ENCODE measurements around the gene ELOB. TPM values are rescaled to one million over a fixed set of nuclear protein-coding genes. Genes with fewer than 3 reads are reported as not detected.

The ELOB gene
- total RNA-seq, 1 donor from 2014 or later = 195 TPM

GRCh38 chr16:2782583-2783351 lies 5.7 kb upstream of the ELOB start:
- no peak overlapping the region for H3K27ac Mint-ChIP-seq (ENCODE audit: unreplicated experiment)
- H3K9me3 Mint-ChIP-seq (ENCODE audit: unreplicated experiment) = no peaks in the 10 kb centered on the region
- no peak for TF ChIP-seq CTCF (IDR thresholded peaks at IDR 0.05; ENCODE audit: unreplicated experiment)
- DNase-seq (ENCODE audit: low spot score) = no peak
- H3K27me3 Mint-ChIP-seq (ENCODE audit: unreplicated experiment) = peaks cover 14% of the 10 kb centered on the region
- H3K36me3 Mint-ChIP-seq (ENCODE audit: low read depth, unreplicated experiment) = no peaks in the 10 kb centered on the region
- peaks cover 12% of the 10 kb centered on the region for H3K4me1 Mint-ChIP-seq (ENCODE audit: unreplicated experiment)
- no peak overlapping the region for H3K4me3 Mint-ChIP-seq (ENCODE audit: unreplicated experiment)

- no peak for TF ChIP-seq CTCF (IDR thresholded peaks at IDR 0.05; ENCODE audit: unreplicated experiment)
- Mint-ChIP-seq H3K9me3 (ENCODE audit: unreplicated experiment) (no peaks in the 10 kb centered on the region), H3K36me3 (ENCODE audit: low read depth, unreplicated experiment) (peaks cover 6% of the 10 kb centered on the region), H3K4me1 (ENCODE audit: unreplicated experiment) (peaks cover 22% of the 10 kb centered on the region), H3K27ac (ENCODE audit: unreplicated experiment) (peak overlapping the region; percentile 42), H3K27me3 (ENCODE audit: unreplicated experiment) (peaks cover 14% of the 10 kb centered on the region), H3K4me3 (ENCODE audit: unreplicated experiment) (peak overlapping the region; percentile 53)
- DNase-seq (ENCODE audit: low spot score) = no peak
These were observed 3.2 kb upstream of the ELOB start for GRCh38 chr16:2779978-2780898.

- Mint-ChIP-seq H3K27me3 (ENCODE audit: unreplicated experiment) (peaks cover 14% of the 10 kb centered on the region), H3K9me3 (ENCODE audit: unreplicated experiment) (no peaks in the 10 kb centered on the region)
- no peak for DNase-seq (ENCODE audit: low spot score)
These were observed 2.3 kb upstream of the ELOB start for GRCh38 chr16:2779151-2779920.

GRCh38 chr16:2778630-2778958 lies 1.5 kb upstream of the ELOB start:
- peaks cover 14% of the 10 kb centered on the region for H3K27me3 Mint-ChIP-seq (ENCODE audit: unreplicated experiment)
- H3K4me3 Mint-ChIP-seq (ENCODE audit: unreplicated experiment) = peak overlapping the region; percentile 95
- H3K27ac Mint-ChIP-seq (ENCODE audit: unreplicated experiment) = peak overlapping the region; percentile 94
- peaks cover 6% of the 10 kb centered on the region for H3K36me3 Mint-ChIP-seq (ENCODE audit: low read depth, unreplicated experiment)
- no peak for DNase-seq (ENCODE audit: low spot score)
- H3K4me1 Mint-ChIP-seq (ENCODE audit: unreplicated experiment) = peaks cover 22% of the 10 kb centered on the region
- no peak for TF ChIP-seq CTCF (IDR thresholded peaks at IDR 0.05; ENCODE audit: unreplicated experiment)
- H3K9me3 Mint-ChIP-seq (ENCODE audit: unreplicated experiment) = no peaks in the 10 kb centered on the region

More at GRCh38 chr16:2779151-2779920, 2.3 kb upstream of the ELOB start:
- peaks cover 22% of the 10 kb centered on the region for H3K4me1 Mint-ChIP-seq (ENCODE audit: unreplicated experiment)
- peak overlapping the region; percentile 38 for H3K27ac Mint-ChIP-seq (ENCODE audit: unreplicated experiment)
- H3K4me3 Mint-ChIP-seq (ENCODE audit: unreplicated experiment) = peak overlapping the region; percentile 53
- TF ChIP-seq CTCF (IDR thresholded peaks at IDR 0.05; ENCODE audit: unreplicated experiment) = no peak
- H3K36me3 Mint-ChIP-seq (ENCODE audit: low read depth, unreplicated experiment) = peaks cover 6% of the 10 kb centered on the region

Data from endothelial cell (in vitro differentiated cells).